Body of pancreas (tissue), 4 donors: ENCODE measurements around the gene CDC42EP3. TPM values are rescaled to one million over a fixed set of nuclear protein-coding genes. Genes with fewer than 3 reads are reported as not detected.

Source experiments
- ATAC-seq: fragments of 150-250 bp; one replicate; pipeline ENCODE4 v1.9.1; 2016
- DNase-seq, 4 donors: peaks; one replicate each; pipeline ENCODE4 v3.0.0-alpha.2; 2019
- H3K27ac ChIP-seq, 4 donors: fragments of 200-600 bp; sonication (generic); 1 replicate in 3 of 4; 2 replicates in 1 of 4; pipeline versions ENCODE4 v1.5.1 to v1.6.1; 2016 to 2019; ENCODE audit warnings: mild to moderate bottlenecking in 1 of 4, mixed read lengths in 1 of 4, moderate library complexity in 1 of 4
- H3K27me3 ChIP-seq, 2 donors: fragments of 200-600 bp; sonication (generic); one replicate each; pipeline ENCODE4 v1.6.0; 2016; ENCODE audit warnings: mild to moderate bottlenecking in 1 of 2
- H3K36me3 ChIP-seq, 2 donors: fragments of 200-600 bp; sonication (generic); replicated peaks in 1 of 2; 2 replicates each; pipeline ENCODE4 v1.5.1; 2016; ENCODE audit warnings: low read depth in 2 of 2; ENCODE audit not compliant: insufficient read depth in 1 of 2
- H3K4me1 ChIP-seq: fragments of 200-600 bp; sonication (generic); one replicate; pipeline ENCODE4 v1.6.0; 2016
- H3K4me3 ChIP-seq, 2 donors: fragments of 200-600 bp; sonication (generic); 1 replicate in 1 of 2; 2 replicates in 1 of 2; pipeline ENCODE4 v1.5.1; 2016 to 2019
- H3K9me3 ChIP-seq, 3 donors: fragments of 200-600 bp; sonication (generic); 1 replicate in 2 of 3; 2 replicates in 1 of 3; pipeline ENCODE4 v1.5.1; 2016
- POLR2A ChIP-seq, 3 donors: fragments of 450-650 bp; IDR thresholded peaks; one replicate each; pipeline ENCODE4 v1.6.1; 2016; ENCODE audit warnings: antibody characterized with exemption in 3 of 3, mild to moderate bottlenecking in 2 of 3
- WGBS, 2 donors: methylation state at CpG; one replicate each; pipeline ENCODE4 v1.1.5; 2017; 5-methylcytosine and 5-hydroxymethylcytosine counted together
- intact Hi-C: fragments of 100-400 bp; cut with DNase I; formaldehyde crosslinking; loops from one replicate; pipeline ENCODE4 v1.15.1; 2023
- total RNA-seq, 2 donors: library from RNA; depleted of rRNA; stranded (reverse); fragments of >200 nt; gene quantifications; one replicate each; pipeline ENCODE4 v1.1.0, GENCODE V29; 2016
- TF ChIP-seq, protein P1 (sequence below), 7 experiments: fragments of 450-650 bp in 4 of 7; fragments of 200-600 bp in 3 of 7; sonication (generic) in 3 of 7; IDR thresholded peaks; one replicate each; pipeline ENCODE4 v1.5.1; 2016 to 2019; ENCODE audit warnings: antibody characterized with exemption in 7 of 7

Gene CDC42EP3
- total RNA-seq, 2 donors from 2014 or later: 5.3 to 7.8 TPM

GRCh38 chr2:37692711-37693110 is 21.3 kb upstream of the CDC42EP3 start:
- no peak overlapping the region for H3K4me3 ChIP-seq
- ATAC-seq: no peak

DNA sequence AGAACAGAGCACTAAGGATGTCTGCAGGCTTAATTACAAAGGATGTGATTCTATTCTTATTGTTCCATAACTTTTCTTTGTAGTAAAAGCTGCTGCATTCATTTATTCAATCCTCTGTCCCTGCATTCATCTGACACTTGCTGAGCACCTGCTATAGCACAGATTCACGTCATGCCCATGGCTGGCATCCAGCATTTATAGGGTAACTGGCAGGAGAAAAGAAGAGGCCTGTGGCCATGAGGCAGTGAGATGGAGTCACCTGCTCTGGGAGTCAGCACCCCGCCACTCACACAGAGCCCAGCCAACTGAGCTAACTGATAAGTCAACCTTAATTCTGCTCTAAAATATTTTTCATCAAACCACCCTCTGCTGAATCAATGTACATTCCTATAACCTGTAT is 18.3 kb upstream of the CDC42EP3 start:
- Histone ChIP-seq H3K36me3 (no peaks in the 10 kb centered on the region), H3K27me3 (no peaks in the 10 kb centered on the region), H3K4me3 (no peak overlapping the region), H3K9me3 (no peaks in the 10 kb centered on the region), H3K27ac (no peak overlapping the region), H3K4me1 (no peaks in the 10 kb centered on the region)
- intact Hi-C loops: no loop called here
- ATAC-seq: no peak
- TF ChIP-seq, protein P1, sequence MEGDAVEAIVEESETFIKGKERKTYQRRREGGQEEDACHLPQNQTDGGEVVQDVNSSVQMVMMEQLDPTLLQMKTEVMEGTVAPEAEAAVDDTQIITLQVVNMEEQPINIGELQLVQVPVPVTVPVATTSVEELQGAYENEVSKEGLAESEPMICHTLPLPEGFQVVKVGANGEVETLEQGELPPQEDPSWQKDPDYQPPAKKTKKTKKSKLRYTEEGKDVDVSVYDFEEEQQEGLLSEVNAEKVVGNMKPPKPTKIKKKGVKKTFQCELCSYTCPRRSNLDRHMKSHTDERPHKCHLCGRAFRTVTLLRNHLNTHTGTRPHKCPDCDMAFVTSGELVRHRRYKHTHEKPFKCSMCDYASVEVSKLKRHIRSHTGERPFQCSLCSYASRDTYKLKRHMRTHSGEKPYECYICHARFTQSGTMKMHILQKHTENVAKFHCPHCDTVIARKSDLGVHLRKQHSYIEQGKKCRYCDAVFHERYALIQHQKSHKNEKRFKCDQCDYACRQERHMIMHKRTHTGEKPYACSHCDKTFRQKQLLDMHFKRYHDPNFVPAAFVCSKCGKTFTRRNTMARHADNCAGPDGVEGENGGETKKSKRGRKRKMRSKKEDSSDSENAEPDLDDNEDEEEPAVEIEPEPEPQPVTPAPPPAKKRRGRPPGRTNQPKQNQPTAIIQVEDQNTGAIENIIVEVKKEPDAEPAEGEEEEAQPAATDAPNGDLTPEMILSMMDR (IDR thresholded peaks at IDR 0.05): no peak
- TF ChIP-seq POLR2A (IDR thresholded peaks at IDR 0.05): no peak
- 55 to 57% methylated on average over 2 of the region's 2 CpGs for WGBS, 2 donors
- DNase-seq: no peak

More at GRCh38 chr2:37692711-37693110, 21.3 kb upstream of the CDC42EP3 start:
- no peak for TF ChIP-seq POLR2A (IDR thresholded peaks at IDR 0.05)
- TF ChIP-seq, protein P1 (IDR thresholded peaks at IDR 0.05): no peak
- Histone ChIP-seq H3K27ac (no peak overlapping the region), H3K36me3 (no peaks in the 10 kb centered on the region), H3K27me3 (no peaks in the 10 kb centered on the region), H3K9me3 (no peaks in the 10 kb centered on the region), H3K4me1 (no peaks in the 10 kb centered on the region)
- no peak for DNase-seq
- intact Hi-C loops: no loop called here

- DNase-seq (no peak), ATAC-seq (peak; percentile 68)
- 45 to 51% methylated on average over 10 of the region's 10 CpGs for WGBS, 2 donors
- no peak overlapping the region for H3K4me3 ChIP-seq
- no peaks in the 10 kb centered on the region for H3K27me3 ChIP-seq
- H3K4me1 ChIP-seq: no peaks in the 10 kb centered on the region
- TF ChIP-seq POLR2A (IDR thresholded peaks at IDR 0.05): no peak
- TF ChIP-seq, protein P1 (IDR thresholded peaks at IDR 0.05): no peak
- peak overlapping the region in 2 of 4 donors; percentile 22 to 24 for H3K27ac ChIP-seq
- no peaks in the 10 kb centered on the region for H3K36me3 ChIP-seq
- H3K9me3 ChIP-seq: no peaks in the 10 kb centered on the region
- intact Hi-C loops: no loop called here
Measured at GRCh38 chr2:37688771-37689468, 17.5 kb upstream of the CDC42EP3 start.

GRCh38 chr2:37686792-37687526 is 15.5 kb upstream of the CDC42EP3 start:
- Histone ChIP-seq H3K27me3 (no peaks in the 10 kb centered on the region), H3K9me3 (no peaks in the 10 kb centered on the region), H3K36me3 (no peaks in the 10 kb centered on the region), H3K4me1 (no peaks in the 10 kb centered on the region), H3K27ac (no peak overlapping the region), H3K4me3 (no peak overlapping the region)
- WGBS, 2 donors: 13 to 28% methylated on average over 1 of the region's 1 CpG
- no peak for ATAC-seq
- TF ChIP-seq POLR2A (IDR thresholded peaks at IDR 0.05): no peak
- intact Hi-C loops: no loop called here
- no peak for DNase-seq

DNA sequence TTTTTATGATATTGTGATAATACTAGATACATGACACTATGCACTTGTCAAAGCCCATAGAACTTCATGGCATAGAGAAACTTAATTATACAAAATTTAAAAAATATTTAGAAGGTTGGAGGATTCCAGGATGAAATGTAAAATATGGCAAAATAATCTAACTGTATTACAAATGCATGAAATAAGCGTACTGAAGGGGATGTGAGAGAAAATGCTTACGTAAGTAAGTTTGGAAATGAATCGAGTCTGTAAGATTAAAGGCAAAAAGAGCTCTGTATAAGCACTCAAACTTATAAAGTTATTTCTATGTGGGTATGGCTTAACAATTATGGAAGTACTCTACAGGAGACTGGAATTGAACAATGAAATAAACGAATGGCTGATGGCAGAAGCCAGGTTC is 13.4 kb upstream of the CDC42EP3 start:
- Histone ChIP-seq H3K9me3 (no peaks in the 10 kb centered on the region), H3K27me3 (no peaks in the 10 kb centered on the region), H3K4me3 (no peak overlapping the region), H3K36me3 (no peaks in the 10 kb centered on the region), H3K4me1 (no peaks in the 10 kb centered on the region), H3K27ac (no peak overlapping the region)
- TF ChIP-seq POLR2A (IDR thresholded peaks at IDR 0.05): no peak
- TF ChIP-seq, protein P1 (IDR thresholded peaks at IDR 0.05): no peak
- no peak for DNase-seq
- intact Hi-C loops: no loop called here
- ATAC-seq: no peak
- WGBS, 2 donors: 81 to 82% methylated on average over 4 of the region's 4 CpGs
